ENCODE results near the gene NADK2.

The NADK2 gene

DNA sequence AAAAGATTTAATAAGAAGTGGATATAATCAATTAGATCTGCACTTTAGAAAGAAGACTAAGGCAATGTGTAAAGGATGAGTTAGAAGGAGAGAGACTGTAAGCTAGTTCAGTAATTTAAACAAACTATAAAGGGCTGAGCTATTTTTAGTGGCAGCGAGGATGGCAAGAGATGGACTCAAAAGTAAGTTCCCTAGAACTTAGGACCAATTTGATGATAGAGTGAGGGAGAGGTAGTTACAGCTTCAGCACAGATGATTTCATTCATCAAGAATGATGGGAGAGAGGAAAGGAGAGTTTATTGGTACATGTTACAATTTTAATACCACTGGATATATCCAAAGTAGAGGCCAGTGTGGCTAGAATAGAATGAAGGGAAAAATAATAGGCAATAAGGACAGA lies 19.1 kb downstream of the NADK2 start:
- no peak overlapping the region for H3K4me3 ChIP-seq (ENCODE audit: low read length)
- no peak for TF ChIP-seq CTCF (conservative IDR thresholded peaks at IDR 0.05; ENCODE audit: low read length)
- DNase-seq (ENCODE audit: low read depth): no peak

GRCh38 chr5:36217988-36218387 lies 23.7 kb downstream of the NADK2 start:
- no peak for DNase-seq (ENCODE audit: low read depth)
- H3K4me3 ChIP-seq (ENCODE audit: low read length): no peak overlapping the region
- no peak for TF ChIP-seq CTCF (conservative IDR thresholded peaks at IDR 0.05; ENCODE audit: low read length)

GRCh38 chr5:36217567-36217966 lies 24.2 kb downstream of the NADK2 start:
- no peak for DNase-seq (ENCODE audit: low read depth)
- H3K4me3 ChIP-seq (ENCODE audit: low read length): no peak overlapping the region
- TF ChIP-seq CTCF (conservative IDR thresholded peaks at IDR 0.05; ENCODE audit: low read length): no peak

GRCh38 chr5:36215910-36216309 lies 25.8 kb downstream of the NADK2 start:
- DNase-seq (ENCODE audit: low read depth): no peak
- no peak overlapping the region for H3K4me3 ChIP-seq (ENCODE audit: low read length)
- no peak for TF ChIP-seq CTCF (conservative IDR thresholded peaks at IDR 0.05; ENCODE audit: low read length)

DNA sequence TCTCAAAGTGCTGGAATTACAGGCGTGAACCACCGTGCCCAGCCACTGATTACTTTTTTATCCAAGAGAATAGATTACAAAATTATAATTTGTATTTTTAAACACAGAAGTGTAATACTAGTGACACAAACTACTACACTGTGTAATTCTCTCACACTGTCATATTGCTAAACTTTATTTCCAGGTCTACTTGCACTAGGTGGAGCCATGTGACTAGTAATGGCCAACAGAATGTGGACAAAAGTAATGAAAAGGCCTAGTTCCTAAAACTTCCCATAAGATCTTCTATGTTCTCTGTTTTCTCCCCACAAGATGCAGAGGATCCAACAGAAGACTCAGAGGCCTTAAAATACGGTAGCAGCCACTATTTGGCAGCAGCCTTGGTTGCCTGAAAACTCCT lies 27.3 kb downstream of the NADK2 start:
- no peak for TF ChIP-seq CTCF (conservative IDR thresholded peaks at IDR 0.05; ENCODE audit: low read length)
- no peak for DNase-seq (ENCODE audit: low read depth)
- H3K4me3 ChIP-seq (ENCODE audit: low read length): no peak overlapping the region

DNA sequence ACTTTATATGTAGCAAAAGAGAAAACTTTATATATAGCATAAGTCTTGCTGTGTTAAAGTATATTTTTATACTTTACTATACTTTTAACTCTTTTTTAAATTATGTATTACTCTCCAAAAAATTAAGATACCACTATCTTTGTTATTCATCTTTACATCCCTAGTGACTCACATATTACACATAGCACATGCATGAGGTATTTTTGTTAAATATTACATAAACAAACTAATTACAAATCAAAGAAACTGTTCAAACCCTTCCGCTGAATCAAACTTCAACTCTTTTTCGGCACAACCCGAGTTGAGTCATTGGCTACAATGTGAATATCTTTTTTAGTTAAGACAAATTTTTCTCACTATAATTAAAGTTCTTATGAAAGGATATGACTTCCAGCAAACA lies 32.1 kb downstream of the NADK2 start:
- DNase-seq (ENCODE audit: low read depth): no peak
- no peak overlapping the region for H3K4me3 ChIP-seq (ENCODE audit: low read length)
- no peak for TF ChIP-seq CTCF (conservative IDR thresholded peaks at IDR 0.05; ENCODE audit: low read length)

- no peak for TF ChIP-seq CTCF (conservative IDR thresholded peaks at IDR 0.05; ENCODE audit: low read length)
These were observed 32.9 kb downstream of the NADK2 start for GRCh38 chr5:36208786-36209185.

More at GRCh38 chr5:36208786-36209185, 32.9 kb downstream of the NADK2 start:
- no peak overlapping the region for H3K4me3 ChIP-seq (ENCODE audit: low read length)
- DNase-seq (ENCODE audit: low read depth): no peak
